Spleen (tissue), 7 donors: ENCODE results near the gene WDR70.

ENCODE experiments used
- POLR2A ChIP-seq, 3 donors: fragments of 450-650 bp; IDR thresholded peaks; one replicate each; pipeline ENCODE4 v1.5.1; 2017; ENCODE audit warnings: antibody characterized with exemption in 3 of 3, mild to moderate bottlenecking in 1 of 3
- POLR2AphosphoS5 ChIP-seq, 3 donors: sonication (generic); formaldehyde crosslinking; IDR thresholded peaks; one replicate each; pipeline ENCODE4 v1.5.1; 2017; ENCODE audit warnings: antibody characterized with exemption in 3 of 3
- TF ChIP-seq, protein P1 (sequence below), 11 experiments: fragments of 200-600 bp in 7 of 11; fragments of 450-650 bp in 4 of 11; sonication (generic) in 4 of 11; IDR thresholded peaks in 8 of 11; conservative IDR thresholded peaks in 3 of 11; 1 replicate in 7 of 11; 2 replicates in 4 of 11; pipeline versions ENCODE4 v1.4.0 to v1.8.0; 2016 to 2021; ENCODE audit warnings: antibody characterized with exemption in 11 of 11, inconsistent platforms in 4 of 11, mild to moderate bottlenecking in 1 of 11
- donor health status: DM: no; HTN: no; CAD: no; lungs with moderate emphysema.
- donor health status: DM: no; HTN: no; CAD: no.
- donor health status: DM: no; HTN: no; CAD: no.

DNA sequence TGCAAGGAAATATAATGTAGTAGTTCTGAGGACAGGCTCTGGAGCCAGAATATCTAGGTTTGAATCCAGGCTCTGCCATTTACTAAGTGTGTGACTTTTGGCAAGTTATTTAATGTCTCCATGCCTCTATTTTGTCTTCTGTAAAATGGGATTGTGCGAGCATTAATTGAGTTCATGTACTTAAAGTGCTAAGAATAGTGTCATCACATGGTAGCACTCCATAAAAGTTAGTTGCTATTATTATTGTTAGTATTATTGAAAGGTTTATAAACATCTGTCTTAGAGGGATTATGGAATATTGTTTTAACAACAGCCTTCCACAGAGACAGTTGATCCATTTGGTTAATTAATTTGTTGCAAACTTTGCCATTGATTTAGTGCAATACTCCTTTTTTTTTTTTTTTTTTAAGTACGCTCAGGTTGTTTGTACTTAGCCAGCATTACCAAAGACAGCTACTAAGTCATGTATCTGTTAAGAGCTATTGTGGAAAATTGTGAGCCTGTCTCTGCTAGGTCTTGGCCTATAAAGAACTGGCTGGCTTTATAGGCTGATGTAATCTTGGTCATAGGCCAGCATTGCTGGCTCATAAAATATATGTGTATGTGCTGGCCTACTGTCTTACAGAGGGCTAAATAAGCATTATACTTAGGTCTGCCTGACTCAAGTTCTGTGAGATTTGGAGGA, 174.7 kb downstream of the WDR70 start:
- no peak for TF ChIP-seq POLR2A (IDR thresholded peaks at IDR 0.05)
- TF ChIP-seq, protein P1, sequence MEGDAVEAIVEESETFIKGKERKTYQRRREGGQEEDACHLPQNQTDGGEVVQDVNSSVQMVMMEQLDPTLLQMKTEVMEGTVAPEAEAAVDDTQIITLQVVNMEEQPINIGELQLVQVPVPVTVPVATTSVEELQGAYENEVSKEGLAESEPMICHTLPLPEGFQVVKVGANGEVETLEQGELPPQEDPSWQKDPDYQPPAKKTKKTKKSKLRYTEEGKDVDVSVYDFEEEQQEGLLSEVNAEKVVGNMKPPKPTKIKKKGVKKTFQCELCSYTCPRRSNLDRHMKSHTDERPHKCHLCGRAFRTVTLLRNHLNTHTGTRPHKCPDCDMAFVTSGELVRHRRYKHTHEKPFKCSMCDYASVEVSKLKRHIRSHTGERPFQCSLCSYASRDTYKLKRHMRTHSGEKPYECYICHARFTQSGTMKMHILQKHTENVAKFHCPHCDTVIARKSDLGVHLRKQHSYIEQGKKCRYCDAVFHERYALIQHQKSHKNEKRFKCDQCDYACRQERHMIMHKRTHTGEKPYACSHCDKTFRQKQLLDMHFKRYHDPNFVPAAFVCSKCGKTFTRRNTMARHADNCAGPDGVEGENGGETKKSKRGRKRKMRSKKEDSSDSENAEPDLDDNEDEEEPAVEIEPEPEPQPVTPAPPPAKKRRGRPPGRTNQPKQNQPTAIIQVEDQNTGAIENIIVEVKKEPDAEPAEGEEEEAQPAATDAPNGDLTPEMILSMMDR (IDR thresholded peaks at IDR 0.05 in 8 of 11, conservative IDR thresholded peaks at IDR 0.05 in 3 of 11) = no peak
- TF ChIP-seq POLR2AphosphoS5 (IDR thresholded peaks at IDR 0.05) = no peak
